Suprapubic skin (tissue), 4 donors: ENCODE results near the gene R3HDM4. TPM values are rescaled to one million over a fixed set of nuclear protein-coding genes. Genes with fewer than 3 reads are reported as not detected.

Experiments
- DNase-seq, 2 donors: peaks; one replicate each; pipeline ENCODE4 v3.0.0-alpha.2; 2019; ENCODE audit warnings: low spot score in 2 of 2
- H3K27ac ChIP-seq: fragments of 200-600 bp; sonication (generic); one replicate; pipeline ENCODE4 v1.5.1; 2019
- H3K27me3 ChIP-seq: fragments of 200-600 bp; sonication (generic); one replicate; pipeline ENCODE4 v1.5.1; 2019
- H3K36me3 ChIP-seq: fragments of 200-600 bp; sonication (generic); one replicate; pipeline ENCODE4 v1.5.1; 2019
- H3K4me1 ChIP-seq: fragments of 200-600 bp; sonication (generic); one replicate; pipeline ENCODE4 v1.5.1; 2019
- H3K4me3 ChIP-seq: fragments of 200-600 bp; sonication (generic); one replicate; pipeline ENCODE4 v1.5.1; 2019; ENCODE audit warnings: mild to moderate bottlenecking
- H3K9me3 ChIP-seq: fragments of 200-600 bp; sonication (generic); one replicate; pipeline ENCODE4 v1.5.1; 2019
- EP300 ChIP-seq: sonication (generic); formaldehyde crosslinking; IDR thresholded peaks from one replicate; pipeline ENCODE4 v1.6.1; 2017; ENCODE audit warnings: antibody characterized with exemption
- POLR2A ChIP-seq, 2 donors: fragments of 450-650 bp; IDR thresholded peaks; one replicate each; pipeline ENCODE4 v1.6.1; 2017; ENCODE audit warnings: antibody characterized with exemption in 2 of 2, mild to moderate bottlenecking in 2 of 2, moderate library complexity in 2 of 2
- POLR2AphosphoS5 ChIP-seq, 3 donors: sonication (generic); formaldehyde crosslinking; IDR thresholded peaks; one replicate each; pipeline ENCODE4 v1.6.1; 2017; ENCODE audit warnings: antibody characterized with exemption in 3 of 3
- WGBS: methylation state at CpG from one replicate; pipeline ENCODE4 v1.1.5; 2018; 5-methylcytosine and 5-hydroxymethylcytosine counted together
- total RNA-seq, 4 donors: library from RNA; depleted of rRNA; stranded (reverse); fragments of >200 nt; gene quantifications; one replicate each; pipeline ENCODE4 v1.1.0, GENCODE V29; 2016
- TF ChIP-seq, protein P1 (sequence below), 2 donors: fragments of 200-600 bp in 1 of 2; fragments of 450-650 bp in 1 of 2; sonication (generic) in 1 of 2; IDR thresholded peaks; one replicate each; pipeline ENCODE4 v1.5.1; 2016 to 2019; ENCODE audit warnings: antibody characterized with exemption in 2 of 2, mild to moderate bottlenecking in 1 of 2, moderate library complexity in 1 of 2

R3HDM4 gene
- total RNA-seq, 4 donors from 2014 or later, result 41.3 to 58.3 (median 51.2) TPM

- DNase-seq, result peak in 1 of 2 donors; percentile 49
- WGBS, result 61% methylated on average over 29 of the region's 33 CpGs
These were observed 40.6 kb upstream of the R3HDM4 start for GRCh38 chr19:953445-954271.

GRCh38 chr19:952680-953444, 39.8 kb upstream of the R3HDM4 start:
- 36% methylated on average over 14 of the region's 21 CpGs for WGBS
- DNase-seq, result no peak
- TF ChIP-seq EP300 (no peak), POLR2AphosphoS5 (IDR thresholded peaks at IDR 0.05) (no peak), POLR2A (IDR thresholded peaks at IDR 0.05) (no peak)
- TF ChIP-seq, protein P1, sequence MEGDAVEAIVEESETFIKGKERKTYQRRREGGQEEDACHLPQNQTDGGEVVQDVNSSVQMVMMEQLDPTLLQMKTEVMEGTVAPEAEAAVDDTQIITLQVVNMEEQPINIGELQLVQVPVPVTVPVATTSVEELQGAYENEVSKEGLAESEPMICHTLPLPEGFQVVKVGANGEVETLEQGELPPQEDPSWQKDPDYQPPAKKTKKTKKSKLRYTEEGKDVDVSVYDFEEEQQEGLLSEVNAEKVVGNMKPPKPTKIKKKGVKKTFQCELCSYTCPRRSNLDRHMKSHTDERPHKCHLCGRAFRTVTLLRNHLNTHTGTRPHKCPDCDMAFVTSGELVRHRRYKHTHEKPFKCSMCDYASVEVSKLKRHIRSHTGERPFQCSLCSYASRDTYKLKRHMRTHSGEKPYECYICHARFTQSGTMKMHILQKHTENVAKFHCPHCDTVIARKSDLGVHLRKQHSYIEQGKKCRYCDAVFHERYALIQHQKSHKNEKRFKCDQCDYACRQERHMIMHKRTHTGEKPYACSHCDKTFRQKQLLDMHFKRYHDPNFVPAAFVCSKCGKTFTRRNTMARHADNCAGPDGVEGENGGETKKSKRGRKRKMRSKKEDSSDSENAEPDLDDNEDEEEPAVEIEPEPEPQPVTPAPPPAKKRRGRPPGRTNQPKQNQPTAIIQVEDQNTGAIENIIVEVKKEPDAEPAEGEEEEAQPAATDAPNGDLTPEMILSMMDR (IDR thresholded peaks at IDR 0.05), result no peak
- H3K9me3 ChIP-seq, result no peaks in the 10 kb centered on the region
- H3K27ac ChIP-seq, result no peak overlapping the region
- no peaks in the 10 kb centered on the region for H3K27me3 ChIP-seq
- peak overlapping the region; percentile 20 for H3K4me3 ChIP-seq
- no peaks in the 10 kb centered on the region for H3K36me3 ChIP-seq
- H3K4me1 ChIP-seq, result peaks cover 14% of the 10 kb centered on the region

More at GRCh38 chr19:953445-954271, 40.6 kb upstream of the R3HDM4 start:
- TF ChIP-seq EP300 (no peak), POLR2AphosphoS5 (IDR thresholded peaks at IDR 0.05) (no peak), POLR2A (IDR thresholded peaks at IDR 0.05) (no peak)
- TF ChIP-seq, protein P1 (IDR thresholded peaks at IDR 0.05), result no peak
- H3K36me3 ChIP-seq, result no peaks in the 10 kb centered on the region
- peak overlapping the region; percentile 20 for H3K4me3 ChIP-seq
- H3K9me3 ChIP-seq, result no peaks in the 10 kb centered on the region
- peaks cover 14% of the 10 kb centered on the region for H3K4me1 ChIP-seq
- no peak overlapping the region for H3K27ac ChIP-seq
- H3K27me3 ChIP-seq, result no peaks in the 10 kb centered on the region

GRCh38 chr19:952049-952679, 39.1 kb upstream of the R3HDM4 start:
- no peak overlapping the region for H3K4me3 ChIP-seq
- TF ChIP-seq EP300, result no peak
- no peak for TF ChIP-seq POLR2A (IDR thresholded peaks at IDR 0.05)
- TF ChIP-seq, protein P1 (IDR thresholded peaks at IDR 0.05), result no peak
- H3K36me3 ChIP-seq, result no peaks in the 10 kb centered on the region
- no peaks in the 10 kb centered on the region for H3K9me3 ChIP-seq
- DNase-seq, result no peak
- H3K27ac ChIP-seq, result no peak overlapping the region
- H3K4me1 ChIP-seq, result peaks cover 14% of the 10 kb centered on the region
- WGBS, result 91% methylated on average over 14 of the region's 14 CpGs
- no peaks in the 10 kb centered on the region for H3K27me3 ChIP-seq

DNA sequence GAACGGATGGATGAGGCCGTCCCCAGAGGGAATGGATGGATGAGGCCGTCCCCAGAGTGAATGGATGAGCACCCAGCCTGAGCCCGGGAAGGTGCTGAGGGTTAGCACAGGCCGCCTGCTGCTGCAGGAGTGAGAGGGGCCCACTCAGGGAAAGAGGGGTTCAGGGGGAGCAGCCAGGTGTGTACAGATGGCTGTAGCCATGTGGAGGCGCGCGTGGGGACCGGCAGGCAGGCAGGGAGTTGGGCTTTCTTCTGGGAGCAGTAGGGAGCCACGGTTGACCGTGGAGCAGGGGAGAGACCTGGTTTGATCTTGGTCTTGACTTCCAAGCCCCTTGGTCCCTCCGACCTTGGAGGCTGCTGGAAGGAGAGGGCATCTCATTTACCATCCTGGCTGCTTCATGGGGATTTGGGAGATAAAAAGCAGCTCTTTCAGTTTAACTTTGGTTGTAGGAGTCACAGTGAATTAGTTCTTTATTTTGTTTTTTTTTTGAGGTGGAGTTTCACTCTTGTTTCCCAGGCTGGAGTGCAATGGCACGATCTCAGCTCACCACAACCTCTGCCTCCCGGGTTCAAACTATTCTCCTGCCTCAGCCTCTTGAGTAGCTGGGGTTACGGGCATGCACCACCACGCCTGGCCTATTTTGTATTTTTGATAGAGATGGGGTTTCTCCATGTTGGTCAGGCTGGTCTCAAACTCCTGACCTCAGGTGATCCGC, 37.5 kb upstream of the R3HDM4 start:
- Histone ChIP-seq H3K9me3 (no peaks in the 10 kb centered on the region), H3K36me3 (no peaks in the 10 kb centered on the region), H3K27me3 (no peaks in the 10 kb centered on the region), H3K4me3 (no peak overlapping the region), H3K27ac (no peak overlapping the region), H3K4me1 (peaks cover 14% of the 10 kb centered on the region)
- WGBS, result 88% methylated on average over 17 of the region's 17 CpGs
- no peak for DNase-seq
- TF ChIP-seq, protein P1 (IDR thresholded peaks at IDR 0.05), result no peak
- TF ChIP-seq EP300 (no peak), POLR2A (IDR thresholded peaks at IDR 0.05) (no peak), POLR2AphosphoS5 (IDR thresholded peaks at IDR 0.05) (no peak)
